NCI-H2171 (cell line): Measurements from ENCODE around the gene PAPPA2.

Source experiments
- DNase-seq: peaks from one replicate; lab custom pipeline; 2025; lab: John Stamatoyannopoulos, UW

Gene PAPPA2

GRCh38 chr1:176773038-176773437, 310.1 kb downstream of the PAPPA2 start:
- DNase-seq: no peak

- DNase-seq: no peak
Measured at GRCh38 chr1:176774224-176774623, 311.2 kb downstream of the PAPPA2 start.

GRCh38 chr1:176775378-176775777, 312.4 kb downstream of the PAPPA2 start:
- DNase-seq: no peak

- no peak for DNase-seq
Measured at GRCh38 chr1:176775996-176776395, 313.0 kb downstream of the PAPPA2 start.

GRCh38 chr1:176778056-176778455, 315.1 kb downstream of the PAPPA2 start:
- no peak for DNase-seq

GRCh38 chr1:176779992-176780328, 317.0 kb downstream of the PAPPA2 start:
- DNase-seq: no peak

- no peak for DNase-seq
Measured at GRCh38 chr1:176783309-176783708, 320.3 kb downstream of the PAPPA2 start.

- DNase-seq: no peak
Measured at GRCh38 chr1:176785056-176785455, 322.1 kb downstream of the PAPPA2 start.

- no peak for DNase-seq
Measured at GRCh38 chr1:176785791-176786190, 322.8 kb downstream of the PAPPA2 start.

- no peak for DNase-seq
Measured at GRCh38 chr1:176786274-176786673, 323.3 kb downstream of the PAPPA2 start.

GRCh38 chr1:176789571-176790090, 326.7 kb downstream of the PAPPA2 start:
- no peak for DNase-seq

GRCh38 chr1:176790786-176791185, 327.8 kb downstream of the PAPPA2 start:
- DNase-seq: no peak

GRCh38 chr1:176791906-176792305, 328.9 kb downstream of the PAPPA2 start:
- no peak for DNase-seq

- DNase-seq: no peak
Measured at GRCh38 chr1:176794897-176795508, 332.0 kb downstream of the PAPPA2 start.

- no peak for DNase-seq
Measured at GRCh38 chr1:176795929-176796328, 333.0 kb downstream of the PAPPA2 start.

- no peak for DNase-seq
Measured at GRCh38 chr1:176796583-176796982, 333.6 kb downstream of the PAPPA2 start.

- no peak for DNase-seq
Measured at GRCh38 chr1:176799327-176799726, 336.4 kb downstream of the PAPPA2 start.

GRCh38 chr1:176800978-176801513, 338.1 kb downstream of the PAPPA2 start:
- no peak for DNase-seq

- DNase-seq: no peak
Measured at GRCh38 chr1:176801514-176802020, 338.6 kb downstream of the PAPPA2 start.

- DNase-seq: no peak
Measured at GRCh38 chr1:176802316-176802715, 339.3 kb downstream of the PAPPA2 start.

GRCh38 chr1:176803042-176803441, 340.1 kb downstream of the PAPPA2 start:
- DNase-seq: no peak

GRCh38 chr1:176803596-176803995, 340.6 kb downstream of the PAPPA2 start:
- no peak for DNase-seq

- DNase-seq: no peak
Measured at GRCh38 chr1:176809292-176809691, 346.3 kb downstream of the PAPPA2 start.
